Measurements from ENCODE around the gene UTS2B. TPM values are rescaled to one million over a fixed set of nuclear protein-coding genes. Genes with fewer than 3 reads are reported as not detected.

UTS2B gene
- total RNA-seq, 1 donor from 2014 or later: not detected

DNA sequence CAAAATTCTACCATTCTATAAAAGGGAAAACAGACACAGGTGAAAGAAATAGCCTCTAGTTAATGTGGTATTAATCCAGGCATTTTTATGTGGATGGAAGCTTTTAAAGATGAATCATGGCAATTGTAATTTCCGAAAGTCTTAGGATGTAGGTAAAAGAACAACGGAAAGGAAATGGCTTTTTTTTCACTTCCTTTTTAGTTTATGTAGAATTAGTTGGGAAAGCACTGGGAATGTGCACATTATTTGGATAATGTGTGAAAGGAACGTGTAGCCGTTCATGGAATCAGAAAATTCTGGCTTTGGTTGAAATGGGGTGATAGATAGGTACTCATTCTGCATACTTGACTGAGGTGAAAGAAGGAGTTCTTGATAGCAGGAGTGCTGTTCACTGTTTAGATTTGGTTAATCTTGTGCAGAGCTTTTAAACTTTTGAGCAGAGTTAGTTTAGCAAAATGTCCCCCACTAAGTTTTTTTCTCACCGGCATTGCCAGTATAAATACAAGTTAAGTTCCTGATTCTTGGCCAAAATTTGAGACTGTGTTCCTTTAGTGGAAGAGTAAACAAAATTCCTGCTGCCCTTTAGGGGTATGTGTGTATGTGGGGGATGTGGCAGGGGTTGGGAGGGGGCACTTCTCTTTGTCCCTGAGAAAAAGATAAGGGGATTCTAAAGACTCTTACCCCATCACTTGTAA, 20.2 kb upstream of the UTS2B start:
- FAIRE-seq (no peak), DNase-seq (ENCODE audit: low read depth) (peak; percentile 35)
- no peaks in the 10 kb centered on the region for H3K27me3 ChIP-seq (ENCODE audit: control insufficient read depth, insufficient read depth, low read length)
- no peak overlapping the region for H3K4me3 ChIP-seq (ENCODE audit: low read depth, low read length)
- no peaks in the 10 kb centered on the region for H3K36me3 ChIP-seq (ENCODE audit: control insufficient read depth, insufficient read depth, low read length)
- TF ChIP-seq, protein P1, sequence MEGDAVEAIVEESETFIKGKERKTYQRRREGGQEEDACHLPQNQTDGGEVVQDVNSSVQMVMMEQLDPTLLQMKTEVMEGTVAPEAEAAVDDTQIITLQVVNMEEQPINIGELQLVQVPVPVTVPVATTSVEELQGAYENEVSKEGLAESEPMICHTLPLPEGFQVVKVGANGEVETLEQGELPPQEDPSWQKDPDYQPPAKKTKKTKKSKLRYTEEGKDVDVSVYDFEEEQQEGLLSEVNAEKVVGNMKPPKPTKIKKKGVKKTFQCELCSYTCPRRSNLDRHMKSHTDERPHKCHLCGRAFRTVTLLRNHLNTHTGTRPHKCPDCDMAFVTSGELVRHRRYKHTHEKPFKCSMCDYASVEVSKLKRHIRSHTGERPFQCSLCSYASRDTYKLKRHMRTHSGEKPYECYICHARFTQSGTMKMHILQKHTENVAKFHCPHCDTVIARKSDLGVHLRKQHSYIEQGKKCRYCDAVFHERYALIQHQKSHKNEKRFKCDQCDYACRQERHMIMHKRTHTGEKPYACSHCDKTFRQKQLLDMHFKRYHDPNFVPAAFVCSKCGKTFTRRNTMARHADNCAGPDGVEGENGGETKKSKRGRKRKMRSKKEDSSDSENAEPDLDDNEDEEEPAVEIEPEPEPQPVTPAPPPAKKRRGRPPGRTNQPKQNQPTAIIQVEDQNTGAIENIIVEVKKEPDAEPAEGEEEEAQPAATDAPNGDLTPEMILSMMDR (IDR thresholded peaks at IDR 0.05; ENCODE audit: insufficient read depth, low read length, severe bottlenecking): no peak

DNA sequence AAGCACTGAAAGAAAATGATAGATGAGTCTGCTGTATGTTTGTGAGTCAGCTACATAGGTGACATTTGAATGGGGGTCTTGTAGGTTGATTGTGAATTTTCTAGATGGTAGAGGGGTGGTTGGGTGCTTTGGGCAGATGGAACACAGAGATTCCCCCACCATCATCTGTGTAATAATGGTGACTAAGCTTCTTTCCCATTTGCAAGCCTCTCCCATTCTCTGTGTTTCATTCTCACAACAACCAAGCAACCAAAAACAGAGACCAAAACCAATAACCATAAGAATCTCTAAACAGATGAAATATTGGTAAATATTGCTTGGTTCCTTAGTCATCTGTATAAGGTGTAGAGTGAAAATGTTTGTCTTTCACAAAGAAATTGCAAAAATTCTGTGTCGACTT, 17.8 kb upstream of the UTS2B start:
- FAIRE-seq (no peak), DNase-seq (ENCODE audit: low read depth) (no peak)
- no peak overlapping the region for H3K4me3 ChIP-seq (ENCODE audit: low read depth, low read length)
- TF ChIP-seq, protein P1 (IDR thresholded peaks at IDR 0.05; ENCODE audit: insufficient read depth, low read length, severe bottlenecking): no peak
- H3K27me3 ChIP-seq (ENCODE audit: control insufficient read depth, insufficient read depth, low read length): no peaks in the 10 kb centered on the region
- H3K36me3 ChIP-seq (ENCODE audit: control insufficient read depth, insufficient read depth, low read length): no peaks in the 10 kb centered on the region

DNA sequence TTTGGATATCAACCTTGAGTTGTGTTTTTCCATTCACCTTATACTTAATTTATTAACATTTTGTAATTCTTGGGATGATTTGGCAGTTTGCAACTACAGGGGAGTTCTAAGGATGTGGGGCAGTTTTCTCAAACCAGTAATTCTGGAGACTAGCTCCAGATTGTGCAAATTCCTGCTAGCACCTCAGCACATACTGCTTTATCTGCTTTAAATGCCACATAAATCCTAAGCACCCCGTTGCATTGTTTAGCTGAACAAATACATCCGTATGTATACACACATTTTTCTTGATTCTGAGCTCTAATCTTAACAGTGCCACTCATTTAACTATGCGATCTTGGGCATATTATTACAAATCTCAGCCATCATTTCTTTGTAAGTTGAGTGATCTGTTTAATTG, 16.9 kb upstream of the UTS2B start:
- TF ChIP-seq, protein P1 (IDR thresholded peaks at IDR 0.05; ENCODE audit: insufficient read depth, low read length, severe bottlenecking): no peak
- DNase-seq (ENCODE audit: low read depth): no peak
- no peak overlapping the region for H3K4me3 ChIP-seq (ENCODE audit: low read depth, low read length)
- FAIRE-seq: no peak
- H3K27me3 ChIP-seq (ENCODE audit: control insufficient read depth, insufficient read depth, low read length): no peaks in the 10 kb centered on the region
- no peaks in the 10 kb centered on the region for H3K36me3 ChIP-seq (ENCODE audit: control insufficient read depth, insufficient read depth, low read length)

DNA sequence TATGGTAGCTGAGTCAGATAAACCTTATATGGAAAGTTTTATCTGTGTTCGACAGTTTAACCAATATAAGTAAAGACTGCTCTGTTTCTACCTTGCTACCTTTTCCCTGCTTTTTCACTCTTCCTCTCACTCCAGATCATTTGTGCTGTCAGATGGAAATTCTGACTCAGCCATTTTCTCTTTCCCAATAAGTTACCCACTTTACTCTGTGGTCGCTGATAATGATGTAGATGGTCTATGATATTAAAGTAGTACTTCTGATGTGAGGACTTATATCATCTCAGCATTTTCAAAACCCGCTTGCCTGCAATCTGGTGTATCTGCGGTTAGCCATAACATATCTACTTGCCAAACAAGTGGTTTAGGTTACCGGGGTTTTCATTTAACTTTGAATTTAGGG, 15.0 kb upstream of the UTS2B start:
- Histone ChIP-seq H3K4me3 (ENCODE audit: low read depth, low read length) (no peak overlapping the region), H3K36me3 (ENCODE audit: control insufficient read depth, insufficient read depth, low read length) (no peaks in the 10 kb centered on the region), H3K27me3 (ENCODE audit: control insufficient read depth, insufficient read depth, low read length) (no peaks in the 10 kb centered on the region)
- FAIRE-seq (no peak), DNase-seq (ENCODE audit: low read depth) (no peak)
- TF ChIP-seq, protein P1 (IDR thresholded peaks at IDR 0.05; ENCODE audit: insufficient read depth, low read length, severe bottlenecking): no peak

DNA sequence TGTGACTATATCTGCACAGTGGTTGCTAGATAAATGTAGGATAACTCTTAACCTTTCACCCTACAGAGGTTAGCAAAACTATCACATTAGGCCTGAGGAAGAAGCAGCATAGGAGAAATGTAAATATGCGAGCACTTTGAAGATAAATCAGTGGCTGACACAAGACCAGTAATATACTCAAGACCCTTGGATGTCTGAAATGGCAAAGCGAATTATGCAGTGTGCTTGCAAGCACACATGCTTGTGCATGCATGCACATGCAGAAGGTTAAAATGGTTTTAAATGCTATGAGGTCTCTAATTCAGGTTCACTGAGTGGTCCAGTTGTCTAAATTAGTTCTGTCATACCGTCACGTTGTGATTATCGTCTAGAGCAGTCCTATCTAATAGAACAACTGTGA, 13.6 kb upstream of the UTS2B start:
- TF ChIP-seq, protein P1 (IDR thresholded peaks at IDR 0.05; ENCODE audit: insufficient read depth, low read length, severe bottlenecking): no peak
- no peak for FAIRE-seq
- H3K4me3 ChIP-seq (ENCODE audit: low read depth, low read length): no peak overlapping the region

DNA sequence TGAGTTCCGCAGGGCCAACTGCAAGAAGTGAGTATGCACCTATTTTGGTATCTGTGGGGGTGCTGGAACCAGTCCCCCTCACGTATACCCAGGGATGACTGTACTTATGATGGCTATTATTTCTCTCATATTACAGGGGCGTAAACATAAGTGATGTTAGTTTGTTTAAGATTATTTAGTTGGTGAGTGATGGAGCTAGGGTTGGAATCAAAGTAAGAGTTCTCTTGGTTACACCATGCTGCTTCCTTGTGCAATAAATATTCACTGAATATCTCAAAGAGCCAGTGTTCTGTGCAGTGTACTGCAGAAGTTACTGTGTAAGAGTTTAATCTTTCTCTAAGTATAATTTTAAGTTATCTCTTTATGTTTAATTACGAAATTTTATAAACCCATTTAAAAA, 12.8 kb upstream of the UTS2B start:
- DNase-seq (ENCODE audit: low read depth) (no peak), FAIRE-seq (no peak)

More for the DNA sequence above, 13.6 kb upstream of the UTS2B start:
- H3K27me3 ChIP-seq (ENCODE audit: control insufficient read depth, insufficient read depth, low read length): no peaks in the 10 kb centered on the region
- H3K36me3 ChIP-seq (ENCODE audit: control insufficient read depth, insufficient read depth, low read length): no peaks in the 10 kb centered on the region
- no peak for DNase-seq (ENCODE audit: low read depth)

More for the DNA sequence above, 12.8 kb upstream of the UTS2B start:
- TF ChIP-seq, protein P1 (IDR thresholded peaks at IDR 0.05; ENCODE audit: insufficient read depth, low read length, severe bottlenecking): no peak
- Histone ChIP-seq H3K27me3 (ENCODE audit: control insufficient read depth, insufficient read depth, low read length) (no peaks in the 10 kb centered on the region), H3K36me3 (ENCODE audit: control insufficient read depth, insufficient read depth, low read length) (no peaks in the 10 kb centered on the region), H3K4me3 (ENCODE audit: low read depth, low read length) (no peak overlapping the region)

Data from bronchial epithelial cell (primary cell).